ENCODE data around the gene FAM229B.
"Not testable (repeated sequence)": the region's sequence is repeated elsewhere in the genome, so short reads cannot be mapped to it uniquely, and the experiment has no call there.

Gene FAM229B

GRCh38 chr6:112087136-112087911, at the start of gene FAM229B, which contains the start of gene TUBE1:
FAM229B (plus strand) TSS chr6:112087591; CDS start chr6:112099284, 11,693 bp downstream.
TUBE1 (minus strand) TSS chr6:112087482; CDS start chr6:112087434, 48 bp downstream.
- DNase-seq, result peak; percentile 59

GRCh38 chr6:112037783-112038216, 49.6 kb upstream of the FAM229B start:
- no peak for DNase-seq

GRCh38 chr6:112038268-112038667, 49.1 kb upstream of the FAM229B start:
- no peak for DNase-seq

- DNase-seq, result no peak
Observed at GRCh38 chr6:112038756-112039430, 48.5 kb upstream of the FAM229B start.

- DNase-seq, result no peak
Observed at GRCh38 chr6:112039431-112039770, 48.0 kb upstream of the FAM229B start.

- DNase-seq, result no peak
Observed at GRCh38 chr6:112040956-112041355, 46.4 kb upstream of the FAM229B start.

GRCh38 chr6:112041535-112041934, 45.9 kb upstream of the FAM229B start:
- no peak for DNase-seq

GRCh38 chr6:112043032-112044007, 44.1 kb upstream of the FAM229B start:
- peak; percentile 50 for DNase-seq

GRCh38 chr6:112044196-112044595, 43.2 kb upstream of the FAM229B start:
- DNase-seq, result no peak

- DNase-seq, result no peak
Observed at GRCh38 chr6:112044856-112045255, 42.5 kb upstream of the FAM229B start.

- DNase-seq, result not testable (repeated sequence)
Observed at GRCh38 chr6:112047523-112047922, 39.9 kb upstream of the FAM229B start.

GRCh38 chr6:112049026-112049799, 38.2 kb upstream of the FAM229B start:
- DNase-seq, result no peak

GRCh38 chr6:112049996-112050395, 37.4 kb upstream of the FAM229B start:
- DNase-seq, result no peak

GRCh38 chr6:112050429-112050828, 37.0 kb upstream of the FAM229B start:
- DNase-seq, result no peak

GRCh38 chr6:112051251-112051740, 36.1 kb upstream of the FAM229B start:
- DNase-seq, result not testable (repeated sequence)

GRCh38 chr6:112054001-112054400, 33.4 kb upstream of the FAM229B start, which contains the start of gene CCN6:
CCN6 (plus strand) TSS chr6:112054104; CDS start chr6:112054358, 254 bp downstream.
- no peak for DNase-seq

GRCh38 chr6:112054555-112055190, 32.7 kb upstream of the FAM229B start:
- DNase-seq, result no peak

- no peak for DNase-seq
Observed at GRCh38 chr6:112058243-112059032, 29.0 kb upstream of the FAM229B start.

- no peak for DNase-seq
Observed at GRCh38 chr6:112061605-112062004, 25.8 kb upstream of the FAM229B start.

- DNase-seq, result no peak
Observed at GRCh38 chr6:112062966-112063365, 24.4 kb upstream of the FAM229B start.

Data from NCI-H510A (cell line).